Cardiac muscle cell (in vitro differentiated cells and primary cell): ENCODE measurements around the gene SLC30A7. TPM values are rescaled to one million over a fixed set of nuclear protein-coding genes. Genes with fewer than 3 reads are reported as not detected.

ENCODE experiments used
- DNase-seq, 2 donors: peaks; one replicate each; pipeline versions ENCODE4 v3.0.0 to v3.0.0-alpha.2; 2010 to 2017; ENCODE audit warnings: low read depth in 1 of 2, low spot score in 1 of 2
- H3K27ac ChIP-seq: fragments of 200-600 bp; sonication (generic); 2 replicates; pipeline ENCODE4 v1.5.1; 2016
- H3K27me3 ChIP-seq: fragments of 200-600 bp; sonication (generic); 2 replicates; pipeline ENCODE4 v1.6.0; 2016; ENCODE audit warnings: control low read depth
- H3K36me3 ChIP-seq: fragments of 200-600 bp; sonication (generic); 2 replicates; pipeline ENCODE4 v1.5.1; 2016; ENCODE audit warnings: control low read depth
- H3K4me1 ChIP-seq: fragments of 200-600 bp; sonication (generic); 2 replicates; pipeline ENCODE4 v1.8.1; 2017; ENCODE audit warnings: low read depth, mild to moderate bottlenecking, mixed run types
- H3K4me3 ChIP-seq: fragments of 200-600 bp; sonication (generic); 2 replicates; pipeline ENCODE4 v1.5.1; 2016; ENCODE audit warnings: mild to moderate bottlenecking
- H3K9me3 ChIP-seq: fragments of 200-600 bp; sonication (generic); 2 replicates; pipeline ENCODE4 v1.5.1; 2017; ENCODE audit warnings: low read depth, mild to moderate bottlenecking, control low read depth
- CTCF ChIP-seq: IDR thresholded peaks from 2 replicates; pipeline ENCODE4 v1.5.1; 2012; ENCODE audit warnings: low read depth, mild to moderate bottlenecking, low read length
- polyA plus RNA-seq: library from polyadenylated mRNA; unstranded; fragments of >200 nt; fragmentation: Nextera tagmentation; extraction: Ambion mirVana; gene quantifications from 2 replicates; pipeline ENCODE4 v1.2.1, GENCODE V29; 2016
- total RNA-seq: library from RNA; depleted of rRNA; stranded (reverse); fragments of >200 nt; gene quantifications from 2 replicates; pipeline ENCODE4 v1.2.3, GENCODE V29; 2016

SLC30A7 gene
- total and polyA plus RNA-seq, 2 experiments from 2014 or later, result 5.3 to 6.9 TPM

DNA sequence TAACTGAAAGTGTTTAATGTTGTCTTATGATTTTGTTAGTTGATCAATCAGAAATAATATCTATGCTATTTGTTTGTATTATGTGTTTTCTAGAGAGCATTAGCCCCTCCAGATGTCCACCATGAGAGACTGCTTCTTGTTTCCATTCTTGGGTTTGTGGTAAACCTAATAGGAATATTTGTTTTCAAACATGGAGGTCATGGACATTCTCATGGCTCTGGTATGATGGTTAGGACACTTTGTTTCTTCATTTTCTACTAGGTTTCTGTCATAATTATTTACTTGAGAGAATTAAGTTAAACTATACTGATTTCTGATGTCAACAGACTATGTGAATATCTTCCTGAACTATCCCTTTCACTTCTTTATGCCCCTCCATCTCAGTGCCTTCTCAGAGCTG, 16.1 kb downstream of the SLC30A7 start:
- no peak for DNase-seq
- Histone ChIP-seq H3K4me1 (no peaks in the 10 kb centered on the region), H3K4me3 (no peak overlapping the region), H3K9me3 (no peaks in the 10 kb centered on the region), H3K36me3 (peaks cover 35% of the 10 kb centered on the region), H3K27ac (no peak overlapping the region), H3K27me3 (no peaks in the 10 kb centered on the region)
- no peak for TF ChIP-seq CTCF

GRCh38 chr1:100921110-100921706, 25.3 kb downstream of the SLC30A7 start:
- H3K36me3 ChIP-seq, result peaks cover 3% of the 10 kb centered on the region
- TF ChIP-seq CTCF, result peak; percentile 55
- H3K4me1 ChIP-seq, result no peaks in the 10 kb centered on the region
- peak; percentile 70 to 73 for DNase-seq
- H3K27ac ChIP-seq, result no peak overlapping the region
- no peaks in the 10 kb centered on the region for H3K9me3 ChIP-seq
- H3K4me3 ChIP-seq, result no peak overlapping the region
- H3K27me3 ChIP-seq, result no peaks in the 10 kb centered on the region

DNA sequence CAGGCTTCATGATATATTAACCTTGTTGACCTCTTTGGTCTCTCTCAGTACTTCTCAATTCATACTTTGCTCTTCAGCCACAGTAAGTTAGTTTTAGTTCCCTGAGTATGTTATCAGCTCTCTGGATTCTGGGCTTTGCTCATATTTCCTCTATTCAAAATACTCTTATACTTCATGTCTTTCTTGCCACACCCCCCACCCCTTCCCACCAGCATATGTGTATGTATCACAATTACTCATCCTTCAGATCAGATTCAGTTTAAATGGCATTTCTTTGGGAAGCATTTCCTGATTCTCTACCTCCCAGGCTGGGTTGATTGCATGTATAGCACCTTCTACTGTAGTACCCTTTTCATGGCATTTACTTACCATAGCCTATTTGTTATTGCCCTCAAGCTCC, 28.3 kb downstream of the SLC30A7 start:
- peak in 1 of 2 donors; percentile 34 for DNase-seq
- Histone ChIP-seq H3K36me3 (no peaks in the 10 kb centered on the region), H3K4me1 (peaks cover 3% of the 10 kb centered on the region), H3K27ac (no peak overlapping the region), H3K27me3 (no peaks in the 10 kb centered on the region), H3K9me3 (no peaks in the 10 kb centered on the region), H3K4me3 (no peak overlapping the region)
- TF ChIP-seq CTCF, result no peak

GRCh38 chr1:100924991-100925390, 29.1 kb downstream of the SLC30A7 start:
- Histone ChIP-seq H3K27me3 (no peaks in the 10 kb centered on the region), H3K36me3 (no peaks in the 10 kb centered on the region), H3K27ac (no peak overlapping the region), H3K9me3 (no peaks in the 10 kb centered on the region), H3K4me1 (peaks cover 3% of the 10 kb centered on the region), H3K4me3 (no peak overlapping the region)
- no peak for TF ChIP-seq CTCF
- DNase-seq, result no peak

- no peaks in the 10 kb centered on the region for H3K36me3 ChIP-seq
- no peaks in the 10 kb centered on the region for H3K27me3 ChIP-seq
- H3K4me1 ChIP-seq, result peaks cover 6% of the 10 kb centered on the region
- no peaks in the 10 kb centered on the region for H3K9me3 ChIP-seq
- no peak overlapping the region for H3K27ac ChIP-seq
- TF ChIP-seq CTCF, result no peak
- DNase-seq, result no peak
- no peak overlapping the region for H3K4me3 ChIP-seq
Measured at GRCh38 chr1:100926240-100926639, 30.4 kb downstream of the SLC30A7 start.
